Measurements from ENCODE around the gene PTPRG.
A peak's percentile ranks its signal among the peaks of the same experiment; 100 is the strongest.

PTPRG gene

DNA sequence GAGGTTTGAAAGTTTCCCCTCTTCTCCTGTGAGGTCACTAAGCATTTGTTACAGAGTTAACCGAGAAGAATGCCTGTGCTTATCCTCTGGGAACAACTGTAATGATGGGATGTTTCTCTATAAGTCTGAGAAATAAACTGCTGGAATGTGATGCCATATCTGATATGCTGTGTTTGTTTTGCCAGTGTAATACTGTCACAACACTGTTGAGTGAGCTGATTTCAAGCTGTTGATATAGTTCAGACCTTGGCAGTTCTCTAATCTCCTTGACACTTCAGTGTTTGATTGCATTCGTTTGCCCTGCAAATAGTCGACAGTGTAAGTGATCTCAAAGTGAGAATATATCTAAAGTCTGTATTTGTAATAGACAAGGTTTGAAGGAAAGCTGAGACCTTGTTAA, 73.3 kb downstream of the PTPRG start:
- CTCF ChIA-PET = no interaction called here
- DNase-seq (ENCODE audit: low spot score) = no peak
- POLR2A ChIA-PET (ENCODE audit: low non-redundant PET) = no interaction called here
- TF ChIP-seq, protein P1, sequence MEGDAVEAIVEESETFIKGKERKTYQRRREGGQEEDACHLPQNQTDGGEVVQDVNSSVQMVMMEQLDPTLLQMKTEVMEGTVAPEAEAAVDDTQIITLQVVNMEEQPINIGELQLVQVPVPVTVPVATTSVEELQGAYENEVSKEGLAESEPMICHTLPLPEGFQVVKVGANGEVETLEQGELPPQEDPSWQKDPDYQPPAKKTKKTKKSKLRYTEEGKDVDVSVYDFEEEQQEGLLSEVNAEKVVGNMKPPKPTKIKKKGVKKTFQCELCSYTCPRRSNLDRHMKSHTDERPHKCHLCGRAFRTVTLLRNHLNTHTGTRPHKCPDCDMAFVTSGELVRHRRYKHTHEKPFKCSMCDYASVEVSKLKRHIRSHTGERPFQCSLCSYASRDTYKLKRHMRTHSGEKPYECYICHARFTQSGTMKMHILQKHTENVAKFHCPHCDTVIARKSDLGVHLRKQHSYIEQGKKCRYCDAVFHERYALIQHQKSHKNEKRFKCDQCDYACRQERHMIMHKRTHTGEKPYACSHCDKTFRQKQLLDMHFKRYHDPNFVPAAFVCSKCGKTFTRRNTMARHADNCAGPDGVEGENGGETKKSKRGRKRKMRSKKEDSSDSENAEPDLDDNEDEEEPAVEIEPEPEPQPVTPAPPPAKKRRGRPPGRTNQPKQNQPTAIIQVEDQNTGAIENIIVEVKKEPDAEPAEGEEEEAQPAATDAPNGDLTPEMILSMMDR (conservative IDR thresholded peaks at IDR 0.05; ENCODE audit: low read depth) = no peak
- H3K27ac ChIP-seq = no peak overlapping the region

DNA sequence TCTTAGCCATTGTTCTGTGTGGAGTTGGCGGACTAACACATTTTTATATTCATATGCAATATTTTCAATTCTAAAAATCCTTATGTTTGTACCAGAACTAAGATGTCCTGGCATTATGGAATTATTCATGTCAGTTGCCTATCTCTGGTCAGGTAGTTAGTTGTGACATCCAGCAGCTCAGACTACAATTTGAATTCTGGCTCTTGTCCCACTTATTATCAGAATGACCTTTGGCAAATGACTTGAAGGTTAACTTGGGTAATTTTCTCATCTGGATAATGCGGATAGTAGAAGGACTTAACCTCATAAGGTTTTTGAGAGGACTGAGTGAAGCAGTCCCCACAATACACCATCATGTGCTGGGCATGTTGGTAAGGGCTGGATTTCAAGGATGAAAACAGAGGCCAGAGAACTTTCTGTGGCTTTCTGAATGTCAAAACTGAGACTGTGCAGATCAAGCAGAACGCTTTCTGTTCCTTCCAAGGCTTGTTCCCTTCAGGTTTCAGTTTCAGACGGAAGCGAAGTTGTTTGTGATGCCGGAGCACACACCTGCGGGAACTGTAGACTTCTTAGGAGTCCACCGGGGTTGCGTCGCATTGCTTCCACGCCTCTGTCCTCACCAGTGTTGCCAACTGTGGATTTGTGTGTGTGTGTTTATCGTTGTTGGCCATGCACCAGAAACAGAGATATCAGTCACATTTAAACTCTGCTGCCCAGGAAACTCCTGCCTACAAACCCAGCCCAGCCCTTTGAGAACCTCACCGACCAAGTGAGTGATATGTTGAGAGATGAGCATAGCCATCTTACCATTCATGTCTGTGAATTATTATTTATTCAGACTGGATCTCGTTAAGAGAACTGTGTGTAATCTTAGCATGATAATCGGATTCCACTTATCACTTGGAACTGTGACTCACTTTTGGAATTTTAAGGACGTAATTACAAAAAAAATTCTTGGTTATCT, 76.0 kb downstream of the PTPRG start:
- no peak for DNase-seq (ENCODE audit: low spot score)
- CTCF ChIA-PET = interaction anchor here (0.7 kb wide), 1 partner anchor 339 kb away, joined by 3 read pairs; no protein-coding TSS in a partner anchor

DNA sequence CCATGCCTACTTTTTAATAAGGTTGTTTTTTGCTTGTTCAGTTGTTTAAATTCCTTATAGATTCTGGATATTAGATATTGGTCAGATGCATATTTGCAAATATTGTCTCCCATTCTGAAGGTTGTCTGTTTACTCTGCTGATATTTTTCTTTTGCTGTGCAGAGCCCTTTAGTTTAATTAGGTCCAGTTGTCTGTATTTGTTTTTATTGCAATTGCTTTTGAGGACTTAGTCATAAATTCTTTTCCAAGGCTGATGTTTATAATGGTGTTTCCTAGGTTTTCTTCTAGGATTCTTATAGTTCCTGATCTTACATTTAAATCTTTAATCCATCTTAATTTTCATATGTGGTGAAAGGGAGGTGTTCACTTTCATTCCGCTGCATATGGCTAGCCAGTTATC, 77.4 kb downstream of the PTPRG start:
- ChIA-PET CTCF (no interaction called here), POLR2A (ENCODE audit: low non-redundant PET) (no interaction called here)
- no peak for DNase-seq (ENCODE audit: low spot score)
- no peak overlapping the region for H3K27ac ChIP-seq
- TF ChIP-seq, protein P1 (conservative IDR thresholded peaks at IDR 0.05; ENCODE audit: low read depth) = no peak

More for the DNA sequence above, 76.0 kb downstream of the PTPRG start:
- POLR2A ChIA-PET (ENCODE audit: low non-redundant PET) = no interaction called here
- TF ChIP-seq, protein P1 (conservative IDR thresholded peaks at IDR 0.05; ENCODE audit: low read depth) = no peak
- no peak overlapping the region for H3K27ac ChIP-seq

DNA sequence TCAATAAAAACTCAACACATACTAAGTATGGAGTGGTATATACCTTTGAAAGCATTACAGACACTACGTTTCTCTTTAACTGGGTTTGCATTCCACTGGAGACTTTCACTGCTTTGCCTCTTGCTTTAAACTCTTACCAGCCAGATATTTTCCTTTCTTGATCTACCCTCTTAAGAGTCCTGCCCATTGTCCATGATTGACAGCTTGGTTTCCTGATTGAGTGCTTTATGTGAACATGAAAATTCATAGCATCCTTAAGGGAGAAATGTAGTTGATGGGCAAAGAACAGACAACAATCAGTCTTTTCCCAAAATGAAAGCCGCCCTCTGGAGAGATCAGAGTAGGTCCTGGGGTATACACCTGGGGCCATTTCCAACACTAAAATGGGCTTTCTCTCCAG, 78.6 kb downstream of the PTPRG start:
- POLR2A ChIA-PET (ENCODE audit: low non-redundant PET) = no interaction called here
- TF ChIP-seq, protein P1 (conservative IDR thresholded peaks at IDR 0.05; ENCODE audit: low read depth) = no peak
- CTCF ChIA-PET = no interaction called here
- DNase-seq (ENCODE audit: low spot score) = no peak
- H3K27ac ChIP-seq = no peak overlapping the region

DNA sequence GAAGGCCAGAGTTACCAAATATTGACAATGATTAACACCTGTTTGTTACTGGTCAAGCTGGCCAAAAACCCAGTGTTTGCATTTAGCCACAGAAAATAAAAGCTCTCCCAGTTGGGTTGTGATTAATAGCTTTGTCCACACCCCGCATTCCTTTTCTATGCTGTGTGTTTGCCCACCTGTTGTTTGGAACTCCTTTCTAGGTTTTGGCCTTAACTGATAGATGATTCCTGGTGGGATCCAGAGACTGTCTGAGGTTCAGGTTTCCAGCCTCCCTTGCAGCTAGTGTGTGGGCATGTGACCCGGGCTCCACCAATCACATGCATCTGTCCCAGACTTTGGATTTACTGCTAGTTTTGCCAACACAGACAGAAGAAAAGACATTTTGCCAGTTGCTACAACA, 83.8 kb downstream of the PTPRG start:
- POLR2A ChIA-PET (ENCODE audit: low non-redundant PET) = no interaction called here
- TF ChIP-seq, protein P1 (conservative IDR thresholded peaks at IDR 0.05; ENCODE audit: low read depth) = no peak
- H3K27ac ChIP-seq = no peak overlapping the region; the same call in 1 of the 2 replicates
- DNase-seq (ENCODE audit: low spot score) = peak; percentile 31
- CTCF ChIA-PET = interaction anchor here (0.5 kb wide), 1 partner anchor 111 kb away, joined by 4 read pairs; no protein-coding TSS in a partner anchor

DNA sequence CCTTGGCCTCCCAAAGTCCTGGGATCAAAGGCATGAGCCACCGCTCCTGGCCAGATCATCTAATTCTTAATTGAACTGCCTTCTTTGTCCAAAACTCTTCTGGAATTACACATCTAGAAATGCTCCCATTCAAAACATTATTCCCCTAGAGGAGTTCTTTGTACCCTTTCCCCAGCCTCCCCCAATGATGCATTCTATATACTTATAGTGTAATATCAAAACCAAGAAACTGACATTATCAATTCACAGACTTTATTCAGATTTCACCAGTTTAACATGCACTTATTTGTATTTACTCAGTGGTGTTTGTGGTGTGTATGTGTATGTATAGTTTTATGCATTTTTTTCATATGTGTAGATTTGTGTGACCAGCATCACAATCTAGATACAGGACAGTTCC, 85.0 kb downstream of the PTPRG start:
- H3K27ac ChIP-seq = no peak overlapping the region
- ChIA-PET POLR2A (ENCODE audit: low non-redundant PET) (no interaction called here), CTCF (no interaction called here)
- no peak for DNase-seq (ENCODE audit: low spot score)
- TF ChIP-seq, protein P1 (conservative IDR thresholded peaks at IDR 0.05; ENCODE audit: low read depth) = no peak

Measured in RWPE1 (cell line).